ENCODE data around the gene MDFI. TPM values are rescaled to one million over a fixed set of nuclear protein-coding genes. Genes with fewer than 3 reads are reported as not detected.

The MDFI gene
- total RNA-seq, 1 experiment from 2014 or later, result 96.4 TPM

DNA sequence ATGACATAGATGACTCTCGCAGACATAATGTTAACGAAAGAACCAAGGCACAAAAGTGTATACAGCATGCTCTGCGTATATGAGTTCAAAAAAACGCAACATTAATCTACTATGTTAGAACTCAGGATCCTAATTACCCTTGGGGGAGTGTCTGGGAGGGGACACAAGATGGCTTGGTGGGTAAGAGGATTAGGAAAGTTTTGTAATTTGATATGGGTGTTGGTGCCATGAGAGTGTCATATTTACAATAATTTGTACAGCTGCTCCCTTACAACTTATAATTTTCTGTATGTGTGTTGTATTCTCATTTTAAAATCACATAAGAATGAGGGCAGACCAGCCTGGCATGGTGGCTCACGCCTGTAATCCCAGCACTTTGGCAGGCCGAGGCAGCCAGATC, 58.5 kb downstream of the MDFI start:
- no peaks in the 10 kb centered on the region for H4K20me1 ChIP-seq (ENCODE audit: low read length)
- no peak overlapping the region for H3K9ac ChIP-seq (ENCODE audit: low read length)
- no peak for ATAC-seq
- no peaks in the 10 kb centered on the region for H3K4me1 ChIP-seq (ENCODE audit: insufficient read depth, low read length)
- TF ChIP-seq EZH2phosphoT487 (IDR thresholded peaks at IDR 0.05; ENCODE audit: borderline replicate concordance, low read length) (no peak), EZH2 (IDR thresholded peaks at IDR 0.05; ENCODE audit: low read length, unreplicated experiment) (no peak)
- TF ChIP-seq, protein P1, sequence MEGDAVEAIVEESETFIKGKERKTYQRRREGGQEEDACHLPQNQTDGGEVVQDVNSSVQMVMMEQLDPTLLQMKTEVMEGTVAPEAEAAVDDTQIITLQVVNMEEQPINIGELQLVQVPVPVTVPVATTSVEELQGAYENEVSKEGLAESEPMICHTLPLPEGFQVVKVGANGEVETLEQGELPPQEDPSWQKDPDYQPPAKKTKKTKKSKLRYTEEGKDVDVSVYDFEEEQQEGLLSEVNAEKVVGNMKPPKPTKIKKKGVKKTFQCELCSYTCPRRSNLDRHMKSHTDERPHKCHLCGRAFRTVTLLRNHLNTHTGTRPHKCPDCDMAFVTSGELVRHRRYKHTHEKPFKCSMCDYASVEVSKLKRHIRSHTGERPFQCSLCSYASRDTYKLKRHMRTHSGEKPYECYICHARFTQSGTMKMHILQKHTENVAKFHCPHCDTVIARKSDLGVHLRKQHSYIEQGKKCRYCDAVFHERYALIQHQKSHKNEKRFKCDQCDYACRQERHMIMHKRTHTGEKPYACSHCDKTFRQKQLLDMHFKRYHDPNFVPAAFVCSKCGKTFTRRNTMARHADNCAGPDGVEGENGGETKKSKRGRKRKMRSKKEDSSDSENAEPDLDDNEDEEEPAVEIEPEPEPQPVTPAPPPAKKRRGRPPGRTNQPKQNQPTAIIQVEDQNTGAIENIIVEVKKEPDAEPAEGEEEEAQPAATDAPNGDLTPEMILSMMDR (conservative IDR thresholded peaks at IDR 0.05; ENCODE audit: low read depth, low read length), result no peak
- H3K4me2 ChIP-seq (ENCODE audit: low read length), result no peak overlapping the region
- H3K36me3 ChIP-seq (ENCODE audit: low read depth, low read length), result no peaks in the 10 kb centered on the region
- CTCF ChIA-PET, result no interaction called here
- BruUV-seq (replicated peaks), result no TSS peak
- no peaks in the 10 kb centered on the region for H3K27me3 ChIP-seq (ENCODE audit: low read length)
- no peaks in the 10 kb centered on the region for H3K9me2 ChIP-seq (replicated peaks; ENCODE audit: low read length)
- intact Hi-C loops (cut with micrococcal nuclease), result no loop called here
- DNase-seq, result no peak
- H3K27ac ChIP-seq (ENCODE audit: low read length), result no peak overlapping the region
- POLR2A ChIA-PET (ENCODE audit: unreplicated experiment), result no interaction called here
- H3K9me3 ChIP-seq (ENCODE audit: low read length), result no peaks in the 10 kb centered on the region
- H2AFZ ChIP-seq (ENCODE audit: low read length), result no peak overlapping the region
- no peak overlapping the region for H3K4me3 ChIP-seq (ENCODE audit: low read length)
- no peaks in the 10 kb centered on the region for H3K79me2 ChIP-seq (ENCODE audit: low read length)
- H3F3A ChIP-seq (ENCODE audit: low read length, unreplicated experiment), result no peaks in the 10 kb centered on the region

DNA sequence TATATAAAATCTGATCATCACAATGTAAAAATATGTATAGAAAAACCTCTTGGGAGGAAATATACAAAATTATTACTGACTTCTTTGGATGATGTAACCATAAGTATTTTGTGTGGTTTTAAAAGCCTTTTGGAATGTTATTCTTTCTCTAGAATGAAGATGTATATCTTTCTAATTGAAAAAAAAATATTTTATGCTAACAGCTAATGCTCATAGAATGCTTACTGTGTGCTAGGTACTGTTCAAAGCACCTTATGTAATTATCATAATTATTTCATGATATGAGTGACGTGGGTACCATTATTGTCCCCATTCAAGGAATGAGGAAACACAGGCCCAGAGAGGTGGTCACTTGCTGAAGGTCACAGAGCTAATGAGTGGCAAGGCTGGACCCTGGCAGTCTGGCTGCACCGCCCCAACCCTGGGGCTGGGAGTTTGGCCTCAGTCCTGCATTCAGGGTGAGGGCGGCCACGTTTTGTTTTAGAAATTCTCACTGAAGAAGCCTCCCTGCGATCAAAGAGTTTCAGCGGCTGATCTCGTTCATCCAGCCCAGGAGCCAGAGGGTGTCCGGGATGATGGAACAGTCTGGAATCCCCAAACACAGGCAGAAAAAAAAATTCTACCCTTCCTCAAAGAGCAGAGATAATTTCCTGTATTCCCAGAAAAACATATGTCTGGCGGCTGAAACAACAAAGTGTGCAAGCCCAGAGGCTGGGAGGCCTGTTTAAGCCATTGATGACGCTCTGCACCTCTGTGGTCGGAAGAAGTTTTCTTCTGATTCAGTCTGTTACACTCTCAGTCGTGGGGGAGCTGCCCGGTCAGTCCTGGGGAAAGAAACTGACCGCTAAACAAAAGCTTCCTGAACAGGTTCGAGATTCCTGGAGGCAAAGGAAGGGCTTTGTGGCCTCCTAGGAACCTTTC, 59.9 kb downstream of the MDFI start:
- H3K36me3 ChIP-seq (ENCODE audit: low read depth, low read length), result no peaks in the 10 kb centered on the region
- DNase-seq (no peak), ATAC-seq (no peak)
- H3K9me3 ChIP-seq (ENCODE audit: low read length), result no peaks in the 10 kb centered on the region
- POLR2A ChIA-PET (ENCODE audit: unreplicated experiment), result no interaction called here
- H4K20me1 ChIP-seq (ENCODE audit: low read length), result no peaks in the 10 kb centered on the region
- no peak overlapping the region for H3K4me3 ChIP-seq (ENCODE audit: low read length)
- H3K79me2 ChIP-seq (ENCODE audit: low read length), result no peaks in the 10 kb centered on the region
- no peak overlapping the region for H3K9ac ChIP-seq (ENCODE audit: low read length)
- no TSS peak for BruUV-seq (replicated peaks)
- TF ChIP-seq EZH2phosphoT487 (IDR thresholded peaks at IDR 0.05; ENCODE audit: borderline replicate concordance, low read length) (no peak), EZH2 (IDR thresholded peaks at IDR 0.05; ENCODE audit: low read length, unreplicated experiment) (no peak)
- TF ChIP-seq, protein P1 (conservative IDR thresholded peaks at IDR 0.05; ENCODE audit: low read depth, low read length), result no peak
- H3K4me1 ChIP-seq (ENCODE audit: insufficient read depth, low read length), result no peaks in the 10 kb centered on the region
- H2AFZ ChIP-seq (ENCODE audit: low read length), result no peak overlapping the region
- intact Hi-C loops (cut with micrococcal nuclease), result no loop called here
- H3F3A ChIP-seq (ENCODE audit: low read length, unreplicated experiment), result no peaks in the 10 kb centered on the region
- no peaks in the 10 kb centered on the region for H3K9me2 ChIP-seq (replicated peaks; ENCODE audit: low read length)
- H3K4me2 ChIP-seq (ENCODE audit: low read length), result no peak overlapping the region
- H3K27ac ChIP-seq (ENCODE audit: low read length), result no peak overlapping the region
- CTCF ChIA-PET, result no interaction called here
- H3K27me3 ChIP-seq (ENCODE audit: low read length), result no peaks in the 10 kb centered on the region

DNA sequence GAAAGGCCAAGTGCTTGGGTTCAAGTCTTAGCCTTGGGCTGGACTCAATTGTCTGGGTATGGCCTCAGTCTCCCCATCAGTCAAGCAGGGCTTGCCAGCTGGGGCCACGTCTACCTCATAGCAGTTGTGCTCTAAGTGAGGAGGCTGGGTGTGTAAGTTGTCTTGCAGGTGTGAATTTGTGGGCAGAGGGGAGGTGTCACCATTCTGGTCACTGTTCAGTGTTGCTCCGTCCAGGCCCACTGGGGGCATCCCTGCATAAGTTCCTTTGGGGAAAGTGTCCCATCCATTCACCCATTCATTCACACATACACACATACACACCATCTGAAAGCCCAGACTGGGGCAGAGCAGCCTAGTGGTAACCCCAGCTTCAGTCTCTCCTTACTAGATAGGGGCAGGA, 60.8 kb downstream of the MDFI start:
- intact Hi-C loops (cut with micrococcal nuclease), result no loop called here
- H3K9ac ChIP-seq (ENCODE audit: low read length), result no peak overlapping the region
- no TSS peak for BruUV-seq (replicated peaks)
- H3F3A ChIP-seq (ENCODE audit: low read length, unreplicated experiment), result no peaks in the 10 kb centered on the region
- no peak for ATAC-seq
- no peak overlapping the region for H3K4me3 ChIP-seq (ENCODE audit: low read length)
- no peaks in the 10 kb centered on the region for H3K4me1 ChIP-seq (ENCODE audit: insufficient read depth, low read length)
- POLR2A ChIA-PET (ENCODE audit: unreplicated experiment), result no interaction called here
- H2AFZ ChIP-seq (ENCODE audit: low read length), result no peak overlapping the region
- CTCF ChIA-PET, result no interaction called here
- H3K79me2 ChIP-seq (ENCODE audit: low read length), result no peaks in the 10 kb centered on the region
- H3K36me3 ChIP-seq (ENCODE audit: low read depth, low read length), result no peaks in the 10 kb centered on the region
- no peak overlapping the region for H3K4me2 ChIP-seq (ENCODE audit: low read length)
- no peak overlapping the region for H3K27ac ChIP-seq (ENCODE audit: low read length)
- no peak for TF ChIP-seq EZH2 (IDR thresholded peaks at IDR 0.05; ENCODE audit: low read length, unreplicated experiment)
- TF ChIP-seq EZH2phosphoT487 (IDR thresholded peaks at IDR 0.05; ENCODE audit: borderline replicate concordance, low read length), result no peak
- TF ChIP-seq, protein P1 (conservative IDR thresholded peaks at IDR 0.05; ENCODE audit: low read depth, low read length), result no peak
- no peaks in the 10 kb centered on the region for H3K9me2 ChIP-seq (replicated peaks; ENCODE audit: low read length)
- H4K20me1 ChIP-seq (ENCODE audit: low read length), result no peaks in the 10 kb centered on the region
- no peaks in the 10 kb centered on the region for H3K9me3 ChIP-seq (ENCODE audit: low read length)
- no peak for DNase-seq
- H3K27me3 ChIP-seq (ENCODE audit: low read length), result no peaks in the 10 kb centered on the region

All from PC-3 (cell line).